Fibroblast of lung (primary cell): Measurements from ENCODE around the gene RNF34.

Experiments
- CTCF ChIP-seq, 2 donors: IDR thresholded peaks in 1 of 2; conservative IDR thresholded peaks in 1 of 2; 1 replicate in 1 of 2; 2 replicates in 1 of 2; pipeline ENCODE4 v1.5.1; 2011 to 2012; ENCODE audit warnings: low read length in 2 of 2, control low read depth in 1 of 2, inconsistent platforms in 1 of 2, low read depth in 1 of 2, mild to moderate bottlenecking in 1 of 2
- EZH2 ChIP-seq: IDR thresholded peaks from 2 replicates; pipeline ENCODE4 v1.5.1; 2012; ENCODE audit warnings: low read length, control low read depth, mild to moderate bottlenecking; ENCODE audit errors: missing control alignments

- no peak for TF ChIP-seq CTCF (conservative IDR thresholded peaks at IDR 0.05 in 1 of 2, IDR thresholded peaks at IDR 0.05 in 1 of 2; ENCODE audit: low read depth in 1 of 2, low read length in 2 of 2)
- TF ChIP-seq EZH2: no peak
Measured at GRCh38 chr12:121423682-121424623, 24.0 kb downstream of the RNF34 start.
